GM23338 (cell line): ENCODE data around the gene ATP5MG. TPM values are rescaled to one million over a fixed set of nuclear protein-coding genes. Genes with fewer than 3 reads are reported as not detected.

Experiments
- ATAC-seq: fragments of 200-7000 bp; cut with Tn5 transposase; 3 replicates; pipeline ENCODE4 v1.9.1; 2020
- DNase-seq: peaks from one replicate; pipeline ENCODE4 v3.0.0-alpha.2; 2015; ENCODE audit warnings: low spot score
- H2AFZ ChIP-seq: fragments of 200-600 bp; sonication (generic); 2 replicates; pipeline ENCODE4 v1.8.0; 2016; ENCODE audit warnings: antibody characterized with exemption, mild to moderate bottlenecking, moderate library complexity
- H3F3A ChIP-seq: fragments of 200-600 bp; sonication (generic); replicated peaks from 2 replicates; pipeline ENCODE4 v1.8.0; 2017; ENCODE audit warnings: antibody characterized with exemption, mixed run types, low read depth
- H3K27ac ChIP-seq: fragments of 200-600 bp; sonication (generic); 2 replicates; pipeline ENCODE4 v1.6.1; 2016; ENCODE audit warnings: low read depth
- H3K27me3 ChIP-seq: fragments of 200-600 bp; sonication (generic); 2 replicates; pipeline ENCODE4 v1.8.0; 2016; ENCODE audit warnings: mild to moderate bottlenecking, mixed run types, moderate library complexity; ENCODE audit not compliant: insufficient read depth
- H3K36me3 ChIP-seq: fragments of 200-600 bp; sonication (generic); 2 replicates; pipeline ENCODE4 v1.8.0; 2016; ENCODE audit warnings: mild to moderate bottlenecking; ENCODE audit not compliant: insufficient read depth
- H3K4me1 ChIP-seq: fragments of 200-600 bp; sonication (generic); 2 replicates; pipeline ENCODE4 v1.8.0; 2016; ENCODE audit warnings: mild to moderate bottlenecking, moderate library complexity; ENCODE audit not compliant: insufficient read depth
- H3K4me2 ChIP-seq: fragments of 200-600 bp; sonication (generic); 2 replicates; pipeline ENCODE4 v1.7.1; 2017; ENCODE audit warnings: mixed run types
- H3K4me3 ChIP-seq: fragments of 200-600 bp; sonication (generic); 2 replicates; pipeline ENCODE4 v1.6.1; 2016; ENCODE audit warnings: mixed run types
- H3K79me2 ChIP-seq: fragments of 200-600 bp; sonication (generic); replicated peaks from 2 replicates; pipeline ENCODE4 v1.8.0; 2017; ENCODE audit warnings: mild to moderate bottlenecking; ENCODE audit not compliant: insufficient read depth
- H3K9me2 ChIP-seq: fragments of 200-600 bp; sonication (generic); 2 replicates; pipeline ENCODE4 v1.8.0; 2017; ENCODE audit not compliant: insufficient read depth
- H4K20me1 ChIP-seq: fragments of 200-600 bp; sonication (generic); replicated peaks from 2 replicates; pipeline ENCODE4 v1.8.0; 2017; ENCODE audit warnings: mild to moderate bottlenecking; ENCODE audit not compliant: insufficient read depth
- H3K27ac Mint-ChIP-seq: 2 replicates; pipeline ENCODE4 v1.8.0; 2020; ENCODE audit warnings: inconsistent platforms, mild to moderate bottlenecking, moderate library complexity, mixed read lengths
- H3K27me3 Mint-ChIP-seq: 3 replicates; pipeline ENCODE4 v1.8.0; 2022; ENCODE audit warnings: low read depth, mild to moderate bottlenecking, moderate library complexity, mixed read lengths, inconsistent platforms; ENCODE audit not compliant: insufficient read depth, poor library complexity
- H3K36me3 Mint-ChIP-seq: 3 replicates; pipeline ENCODE4 v1.8.0; 2021; ENCODE audit warnings: low read depth, mild to moderate bottlenecking, inconsistent platforms, moderate library complexity, mixed read lengths
- H3K4me1 Mint-ChIP-seq: 3 replicates; pipeline ENCODE4 v1.8.0; 2020; ENCODE audit warnings: mild to moderate bottlenecking, inconsistent platforms, mixed read lengths
- H3K4me3 Mint-ChIP-seq: 3 replicates; pipeline ENCODE4 v1.8.0; 2021; ENCODE audit warnings: moderate library complexity, mild to moderate bottlenecking, inconsistent platforms, mixed read lengths
- H3K9me3 Mint-ChIP-seq: 3 replicates; pipeline ENCODE4 v1.8.0; 2020; ENCODE audit warnings: moderate library complexity, mild to moderate bottlenecking, inconsistent platforms, mixed read lengths
- CREB1 ChIP-seq: fragments of 250-450 bp; sonication (Bioruptor Pico); IDR thresholded peaks from 2 replicates; pipeline ENCODE4 v1.5.0; 2020; ENCODE audit warnings: low read depth, mild to moderate bottlenecking, moderate library complexity
- EZH2 ChIP-seq: fragments of 200-600 bp; sonication (generic); IDR thresholded peaks from one replicate; pipeline ENCODE4 v1.8.0; 2017; ENCODE audit warnings: antibody characterized with exemption, mild to moderate bottlenecking, low read depth; ENCODE audit not compliant: unreplicated experiment
- EZH2phosphoT487 ChIP-seq: fragments of 200-600 bp; sonication (generic); IDR thresholded peaks from one replicate; pipeline ENCODE4 v1.8.1; 2018; ENCODE audit warnings: antibody characterized with exemption; ENCODE audit not compliant: unreplicated experiment
- JUNB ChIP-seq: IDR thresholded peaks from one replicate; pipeline ENCODE4 v1.6.1; 2016; ENCODE audit warnings: antibody characterized with exemption; ENCODE audit not compliant: unreplicated experiment
- NANOG ChIP-seq: IDR thresholded peaks from 2 replicates; pipeline ENCODE4 v1.6.1; 2016; ENCODE audit warnings: antibody characterized with exemption, borderline replicate concordance
- POLR2AphosphoS5 ChIP-seq: IDR thresholded peaks from 2 replicates; pipeline ENCODE4 v1.6.1; 2016; ENCODE audit warnings: antibody characterized with exemption, low read depth
- REST ChIP-seq: IDR thresholded peaks from one replicate; pipeline ENCODE4 v1.6.1; 2018; ENCODE audit warnings: antibody characterized with exemption; ENCODE audit not compliant: unreplicated experiment
- STAT1 ChIP-seq: IDR thresholded peaks from one replicate; pipeline ENCODE4 v1.6.1; 2016; ENCODE audit warnings: antibody characterized with exemption; ENCODE audit not compliant: unreplicated experiment
- ZNF114 ChIP-seq: fragments of 250-450 bp; sonication (Bioruptor Pico); IDR thresholded peaks from 2 replicates; pipeline ENCODE4 v1.5.0; 2020; ENCODE audit warnings: mild to moderate bottlenecking, moderate library complexity
- ZNF331 ChIP-seq: fragments of 250-450 bp; sonication (Bioruptor Pico); IDR thresholded peaks from 2 replicates; pipeline ENCODE4 v1.5.0; 2020; ENCODE audit warnings: low read depth, mild to moderate bottlenecking, moderate library complexity
- polyA plus RNA-seq: library from polyadenylated mRNA; unstranded; fragments of >200 nt; fragmentation: Nextera tagmentation; extraction: Ambion mirVana; gene quantifications from 2 replicates; pipeline ENCODE4 v1.2.1, GENCODE V29; 2016
- total RNA-seq: library from RNA; depleted of rRNA; stranded (reverse); fragments of >200 nt; shearing (Covaris generic); gene quantifications from 2 replicates; pipeline ENCODE4 v1.2.3, GENCODE V29; 2014
- TF ChIP-seq, protein P1 (sequence below): fragments of 250-450 bp; sonication (Bioruptor Pico); IDR thresholded peaks from 2 replicates; pipeline ENCODE4 v1.5.0; 2020; ENCODE audit warnings: mild to moderate bottlenecking, moderate library complexity
- TF ChIP-seq, protein P2 (sequence below): IDR thresholded peaks from 2 replicates; pipeline ENCODE4 v1.6.1; 2016; ENCODE audit warnings: antibody characterized with exemption
- TF ChIP-seq, protein P3 (sequence below), 2 experiments: fragments of 200-600 bp in 1 of 2; sonication (generic) in 1 of 2; conservative IDR thresholded peaks; 2 replicates each; pipeline versions ENCODE4 v1.5.1 to v1.6.1; 2016 to 2017; ENCODE audit warnings: antibody characterized with exemption in 2 of 2, low read depth in 2 of 2, mild to moderate bottlenecking in 2 of 2, moderate library complexity in 1 of 2

Gene ATP5MG
- total and polyA plus RNA-seq, 2 experiments from 2014 or later: 41.7 to 987 TPM

GRCh38 chr11:118439646-118440045, 38.2 kb downstream of the ATP5MG start:
- H3K9me2 ChIP-seq: no peaks in the 10 kb centered on the region
- Mint-ChIP-seq H3K4me1 (peaks cover 48% of the 10 kb centered on the region), H3K4me3 (peak overlapping the region; percentile 97), H3K36me3 (peaks cover 20% of the 10 kb centered on the region), H3K27me3 (peaks cover 9% of the 10 kb centered on the region), H3K9me3 (no peaks in the 10 kb centered on the region; the same call in 2 of the 3 replicates), H3K27ac (no peak overlapping the region)
- H3K27me3 ChIP-seq: no peaks in the 10 kb centered on the region
- peaks cover 6% of the 10 kb centered on the region; the same call in 1 of the 2 replicates for H3F3A ChIP-seq
- peak overlapping the region; percentile 96 for H3K4me2 ChIP-seq
- no peak overlapping the region for H2AFZ ChIP-seq
- peaks cover 4% of the 10 kb centered on the region; the same call in 1 of the 2 replicates for H3K36me3 ChIP-seq
- no peak for TF ChIP-seq JUNB
- TF ChIP-seq POLR2AphosphoS5: no peak
- TF ChIP-seq ZNF331 (CRISPR knock-in tag): no peak
- TF ChIP-seq, protein P1, sequence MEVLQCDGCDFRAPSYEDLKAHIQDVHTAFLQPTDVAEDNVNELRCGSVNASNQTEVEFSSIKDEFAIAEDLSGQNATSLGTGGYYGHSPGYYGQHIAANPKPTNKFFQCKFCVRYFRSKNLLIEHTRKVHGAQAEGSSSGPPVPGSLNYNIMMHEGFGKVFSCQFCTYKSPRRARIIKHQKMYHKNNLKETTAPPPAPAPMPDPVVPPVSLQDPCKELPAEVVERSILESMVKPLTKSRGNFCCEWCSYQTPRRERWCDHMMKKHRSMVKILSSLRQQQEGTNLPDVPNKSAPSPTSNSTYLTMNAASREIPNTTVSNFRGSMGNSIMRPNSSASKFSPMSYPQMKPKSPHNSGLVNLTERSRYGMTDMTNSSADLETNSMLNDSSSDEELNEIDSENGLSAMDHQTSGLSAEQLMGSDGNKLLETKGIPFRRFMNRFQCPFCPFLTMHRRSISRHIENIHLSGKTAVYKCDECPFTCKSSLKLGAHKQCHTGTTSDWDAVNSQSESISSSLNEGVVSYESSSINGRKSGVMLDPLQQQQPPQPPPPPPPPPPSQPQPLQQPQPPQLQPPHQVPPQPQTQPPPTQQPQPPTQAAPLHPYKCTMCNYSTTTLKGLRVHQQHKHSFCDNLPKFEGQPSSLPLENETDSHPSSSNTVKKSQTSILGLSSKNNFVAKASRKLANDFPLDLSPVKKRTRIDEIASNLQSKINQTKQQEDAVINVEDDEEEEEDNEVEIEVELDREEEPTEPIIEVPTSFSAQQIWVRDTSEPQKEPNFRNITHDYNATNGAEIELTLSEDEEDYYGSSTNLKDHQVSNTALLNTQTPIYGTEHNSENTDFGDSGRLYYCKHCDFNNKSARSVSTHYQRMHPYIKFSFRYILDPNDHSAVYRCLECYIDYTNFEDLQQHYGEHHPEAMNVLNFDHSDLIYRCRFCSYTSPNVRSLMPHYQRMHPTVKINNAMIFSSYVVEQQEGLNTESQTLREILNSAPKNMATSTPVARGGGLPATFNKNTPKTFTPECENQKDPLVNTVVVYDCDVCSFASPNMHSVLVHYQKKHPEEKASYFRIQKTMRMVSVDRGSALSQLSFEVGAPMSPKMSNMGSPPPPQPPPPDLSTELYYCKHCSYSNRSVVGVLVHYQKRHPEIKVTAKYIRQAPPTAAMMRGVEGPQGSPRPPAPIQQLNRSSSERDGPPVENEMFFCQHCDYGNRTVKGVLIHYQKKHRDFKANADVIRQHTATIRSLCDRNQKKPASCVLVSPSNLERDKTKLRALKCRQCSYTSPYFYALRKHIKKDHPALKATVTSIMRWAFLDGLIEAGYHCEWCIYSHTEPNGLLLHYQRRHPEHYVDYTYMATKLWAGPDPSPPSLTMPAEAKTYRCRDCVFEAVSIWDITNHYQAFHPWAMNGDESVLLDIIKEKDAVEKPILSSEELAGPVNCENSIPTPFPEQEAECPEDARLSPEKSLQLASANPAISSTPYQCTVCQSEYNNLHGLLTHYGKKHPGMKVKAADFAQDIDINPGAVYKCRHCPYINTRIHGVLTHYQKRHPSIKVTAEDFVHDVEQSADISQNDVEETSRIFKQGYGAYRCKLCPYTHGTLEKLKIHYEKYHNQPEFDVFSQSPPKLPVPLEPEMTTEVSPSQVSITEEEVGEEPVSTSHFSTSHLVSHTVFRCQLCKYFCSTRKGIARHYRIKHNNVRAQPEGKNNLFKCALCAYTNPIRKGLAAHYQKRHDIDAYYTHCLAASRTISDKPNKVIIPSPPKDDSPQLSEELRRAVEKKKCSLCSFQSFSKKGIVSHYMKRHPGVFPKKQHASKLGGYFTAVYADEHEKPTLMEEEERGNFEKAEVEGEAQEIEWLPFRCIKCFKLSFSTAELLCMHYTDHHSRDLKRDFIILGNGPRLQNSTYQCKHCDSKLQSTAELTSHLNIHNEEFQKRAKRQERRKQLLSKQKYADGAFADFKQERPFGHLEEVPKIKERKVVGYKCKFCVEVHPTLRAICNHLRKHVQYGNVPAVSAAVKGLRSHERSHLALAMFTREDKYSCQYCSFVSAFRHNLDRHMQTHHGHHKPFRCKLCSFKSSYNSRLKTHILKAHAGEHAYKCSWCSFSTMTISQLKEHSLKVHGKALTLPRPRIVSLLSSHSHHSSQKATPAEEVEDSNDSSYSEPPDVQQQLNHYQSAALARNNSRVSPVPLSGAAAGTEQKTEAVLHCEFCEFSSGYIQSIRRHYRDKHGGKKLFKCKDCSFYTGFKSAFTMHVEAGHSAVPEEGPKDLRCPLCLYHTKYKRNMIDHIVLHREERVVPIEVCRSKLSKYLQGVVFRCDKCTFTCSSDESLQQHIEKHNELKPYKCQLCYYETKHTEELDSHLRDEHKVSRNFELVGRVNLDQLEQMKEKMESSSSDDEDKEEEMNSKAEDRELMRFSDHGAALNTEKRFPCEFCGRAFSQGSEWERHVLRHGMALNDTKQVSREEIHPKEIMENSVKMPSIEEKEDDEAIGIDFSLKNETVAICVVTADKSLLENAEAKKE (CRISPR knock-in tag): no peak
- TF ChIP-seq, protein P2, sequence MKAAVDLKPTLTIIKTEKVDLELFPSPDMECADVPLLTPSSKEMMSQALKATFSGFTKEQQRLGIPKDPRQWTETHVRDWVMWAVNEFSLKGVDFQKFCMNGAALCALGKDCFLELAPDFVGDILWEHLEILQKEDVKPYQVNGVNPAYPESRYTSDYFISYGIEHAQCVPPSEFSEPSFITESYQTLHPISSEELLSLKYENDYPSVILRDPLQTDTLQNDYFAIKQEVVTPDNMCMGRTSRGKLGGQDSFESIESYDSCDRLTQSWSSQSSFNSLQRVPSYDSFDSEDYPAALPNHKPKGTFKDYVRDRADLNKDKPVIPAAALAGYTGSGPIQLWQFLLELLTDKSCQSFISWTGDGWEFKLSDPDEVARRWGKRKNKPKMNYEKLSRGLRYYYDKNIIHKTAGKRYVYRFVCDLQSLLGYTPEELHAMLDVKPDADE: no peak
- no peak for TF ChIP-seq NANOG
- no peak for TF ChIP-seq EZH2phosphoT487
- no peak for TF ChIP-seq EZH2
- TF ChIP-seq CREB1 (CRISPR knock-in tag): no peak
- TF ChIP-seq ZNF114: no peak
- no peak for TF ChIP-seq STAT1
- TF ChIP-seq, protein P3, sequence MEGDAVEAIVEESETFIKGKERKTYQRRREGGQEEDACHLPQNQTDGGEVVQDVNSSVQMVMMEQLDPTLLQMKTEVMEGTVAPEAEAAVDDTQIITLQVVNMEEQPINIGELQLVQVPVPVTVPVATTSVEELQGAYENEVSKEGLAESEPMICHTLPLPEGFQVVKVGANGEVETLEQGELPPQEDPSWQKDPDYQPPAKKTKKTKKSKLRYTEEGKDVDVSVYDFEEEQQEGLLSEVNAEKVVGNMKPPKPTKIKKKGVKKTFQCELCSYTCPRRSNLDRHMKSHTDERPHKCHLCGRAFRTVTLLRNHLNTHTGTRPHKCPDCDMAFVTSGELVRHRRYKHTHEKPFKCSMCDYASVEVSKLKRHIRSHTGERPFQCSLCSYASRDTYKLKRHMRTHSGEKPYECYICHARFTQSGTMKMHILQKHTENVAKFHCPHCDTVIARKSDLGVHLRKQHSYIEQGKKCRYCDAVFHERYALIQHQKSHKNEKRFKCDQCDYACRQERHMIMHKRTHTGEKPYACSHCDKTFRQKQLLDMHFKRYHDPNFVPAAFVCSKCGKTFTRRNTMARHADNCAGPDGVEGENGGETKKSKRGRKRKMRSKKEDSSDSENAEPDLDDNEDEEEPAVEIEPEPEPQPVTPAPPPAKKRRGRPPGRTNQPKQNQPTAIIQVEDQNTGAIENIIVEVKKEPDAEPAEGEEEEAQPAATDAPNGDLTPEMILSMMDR (conservative IDR thresholded peaks at IDR 0.05; ENCODE audit: low read depth in 2 of 2): no peak
- no peak for TF ChIP-seq REST
- peaks cover 69% of the 10 kb centered on the region for H4K20me1 ChIP-seq
- H3K27ac ChIP-seq: no peak overlapping the region
- H3K79me2 ChIP-seq: peaks cover 80% of the 10 kb centered on the region
- peaks cover 41% of the 10 kb centered on the region for H3K4me1 ChIP-seq
- no peak for DNase-seq
- peak overlapping the region; percentile 77 for H3K4me3 ChIP-seq
- ATAC-seq: no peak
